ENCODE data around the gene AHNAK. TPM values are rescaled to one million over a fixed set of nuclear protein-coding genes. Genes with fewer than 3 reads are reported as not detected.

The AHNAK gene
- total RNA-seq, 2 donors from 2014 or later: 155 to 336 TPM

- Mint-ChIP-seq H3K4me1 (no peaks in the 10 kb centered on the region), H3K36me3 (ENCODE audit: low read depth) (no peaks in the 10 kb centered on the region), H3K9me3 (no peaks in the 10 kb centered on the region)
Observed at GRCh38 chr11:62446091-62446490, 100.5 kb downstream of the AHNAK start.

GRCh38 chr11:62445314-62445740 lies 101.3 kb downstream of the AHNAK start:
- no peak overlapping the region for H3K4me3 Mint-ChIP-seq
- no peaks in the 10 kb centered on the region for H3K9me3 Mint-ChIP-seq
- H3K36me3 Mint-ChIP-seq (ENCODE audit: low read depth): no peaks in the 10 kb centered on the region
- peaks cover 8% of the 10 kb centered on the region for H3K27me3 Mint-ChIP-seq
- no peak for ATAC-seq (replicated peaks)
- no peak overlapping the region for H3K27ac Mint-ChIP-seq
- H3K4me1 Mint-ChIP-seq: no peaks in the 10 kb centered on the region

More at GRCh38 chr11:62446091-62446490, 100.5 kb downstream of the AHNAK start:
- Mint-ChIP-seq H3K27me3 (peaks cover 8% of the 10 kb centered on the region), H3K27ac (no peak overlapping the region), H3K4me3 (no peak overlapping the region)
- ATAC-seq (replicated peaks): no peak

GRCh38 chr11:62444835-62445234 lies 101.8 kb downstream of the AHNAK start:
- H3K36me3 Mint-ChIP-seq (ENCODE audit: low read depth): no peaks in the 10 kb centered on the region
- peaks cover 8% of the 10 kb centered on the region for H3K27me3 Mint-ChIP-seq
- no peaks in the 10 kb centered on the region for H3K4me1 Mint-ChIP-seq
- no peak for ATAC-seq (replicated peaks)
- H3K4me3 Mint-ChIP-seq: peak overlapping the region; percentile 67
- no peaks in the 10 kb centered on the region for H3K9me3 Mint-ChIP-seq
- H3K27ac Mint-ChIP-seq: no peak overlapping the region

- ATAC-seq (replicated peaks): peak; percentile 51
- no peak overlapping the region for H3K27ac Mint-ChIP-seq
- no peaks in the 10 kb centered on the region for H3K9me3 Mint-ChIP-seq
- H3K4me1 Mint-ChIP-seq: no peaks in the 10 kb centered on the region
- peak overlapping the region; percentile 67 for H3K4me3 Mint-ChIP-seq
- peaks cover 8% of the 10 kb centered on the region for H3K27me3 Mint-ChIP-seq
- no peaks in the 10 kb centered on the region for H3K36me3 Mint-ChIP-seq (ENCODE audit: low read depth)
Observed at GRCh38 chr11:62444236-62444833, 102.3 kb downstream of the AHNAK start.

GRCh38 chr11:62443390-62444235 lies 103.0 kb downstream of the AHNAK start:
- Mint-ChIP-seq H3K27ac (no peak overlapping the region), H3K36me3 (ENCODE audit: low read depth) (no peaks in the 10 kb centered on the region), H3K9me3 (no peaks in the 10 kb centered on the region), H3K4me1 (no peaks in the 10 kb centered on the region), H3K27me3 (peaks cover 8% of the 10 kb centered on the region), H3K4me3 (peak overlapping the region; percentile 67)
- ATAC-seq (replicated peaks): no peak

GRCh38 chr11:62439785-62440602 lies 106.6 kb downstream of the AHNAK start:
- ATAC-seq (replicated peaks): no peak
- H3K27me3 Mint-ChIP-seq: no peaks in the 10 kb centered on the region
- no peaks in the 10 kb centered on the region for H3K36me3 Mint-ChIP-seq (ENCODE audit: low read depth)
- no peak overlapping the region for H3K4me3 Mint-ChIP-seq
- no peaks in the 10 kb centered on the region for H3K4me1 Mint-ChIP-seq
- H3K27ac Mint-ChIP-seq: no peak overlapping the region
- no peaks in the 10 kb centered on the region for H3K9me3 Mint-ChIP-seq

- H3K4me3 Mint-ChIP-seq: no peak overlapping the region
- no peak overlapping the region for H3K27ac Mint-ChIP-seq
- H3K27me3 Mint-ChIP-seq: no peaks in the 10 kb centered on the region
- no peaks in the 10 kb centered on the region for H3K9me3 Mint-ChIP-seq
- no peaks in the 10 kb centered on the region for H3K4me1 Mint-ChIP-seq
- no peaks in the 10 kb centered on the region for H3K36me3 Mint-ChIP-seq (ENCODE audit: low read depth)
- no peak for ATAC-seq (replicated peaks)
Observed at GRCh38 chr11:62438641-62439040, 108.0 kb downstream of the AHNAK start.

GRCh38 chr11:62437616-62438015 lies 109.0 kb downstream of the AHNAK start:
- no peak for ATAC-seq (replicated peaks)
- Mint-ChIP-seq H3K27ac (no peak overlapping the region), H3K36me3 (ENCODE audit: low read depth) (no peaks in the 10 kb centered on the region), H3K4me3 (no peak overlapping the region), H3K4me1 (no peaks in the 10 kb centered on the region), H3K27me3 (no peaks in the 10 kb centered on the region), H3K9me3 (no peaks in the 10 kb centered on the region)

GRCh38 chr11:62435846-62436660 lies 110.6 kb downstream of the AHNAK start:
- no peaks in the 10 kb centered on the region for H3K27me3 Mint-ChIP-seq
- H3K4me3 Mint-ChIP-seq: no peak overlapping the region
- H3K4me1 Mint-ChIP-seq: no peaks in the 10 kb centered on the region
- H3K36me3 Mint-ChIP-seq (ENCODE audit: low read depth): no peaks in the 10 kb centered on the region
- H3K27ac Mint-ChIP-seq: no peak overlapping the region
- no peak for ATAC-seq (replicated peaks)
- H3K9me3 Mint-ChIP-seq: no peaks in the 10 kb centered on the region

- no peak overlapping the region for H3K4me3 Mint-ChIP-seq
- H3K36me3 Mint-ChIP-seq (ENCODE audit: low read depth): no peaks in the 10 kb centered on the region
- H3K4me1 Mint-ChIP-seq: peaks cover 10% of the 10 kb centered on the region
- no peak for ATAC-seq (replicated peaks)
- no peaks in the 10 kb centered on the region for H3K9me3 Mint-ChIP-seq
- no peaks in the 10 kb centered on the region for H3K27me3 Mint-ChIP-seq
- peak overlapping the region; percentile 23 for H3K27ac Mint-ChIP-seq
Observed at GRCh38 chr11:62433904-62434276, 112.7 kb downstream of the AHNAK start.

- Mint-ChIP-seq H3K27ac (no peak overlapping the region), H3K9me3 (no peaks in the 10 kb centered on the region), H3K4me3 (no peak overlapping the region), H3K27me3 (no peaks in the 10 kb centered on the region), H3K36me3 (ENCODE audit: low read depth) (no peaks in the 10 kb centered on the region), H3K4me1 (peaks cover 10% of the 10 kb centered on the region)
- no peak for ATAC-seq (replicated peaks)
Observed at GRCh38 chr11:62433141-62433903, 113.3 kb downstream of the AHNAK start.

- H3K4me3 Mint-ChIP-seq: no peak overlapping the region
- no peaks in the 10 kb centered on the region for H3K36me3 Mint-ChIP-seq (ENCODE audit: low read depth)
Observed at GRCh38 chr11:62432695-62433094, 113.9 kb downstream of the AHNAK start.

GRCh38 chr11:62431171-62431901 lies 115.3 kb downstream of the AHNAK start:
- Mint-ChIP-seq H3K36me3 (ENCODE audit: low read depth) (no peaks in the 10 kb centered on the region), H3K27me3 (no peaks in the 10 kb centered on the region), H3K27ac (peak overlapping the region; percentile 35), H3K4me3 (no peak overlapping the region), H3K9me3 (no peaks in the 10 kb centered on the region), H3K4me1 (peaks cover 23% of the 10 kb centered on the region)
- ATAC-seq (replicated peaks): no peak

More at GRCh38 chr11:62432695-62433094, 113.9 kb downstream of the AHNAK start:
- Mint-ChIP-seq H3K27ac (no peak overlapping the region), H3K27me3 (no peaks in the 10 kb centered on the region), H3K4me1 (peaks cover 13% of the 10 kb centered on the region), H3K9me3 (no peaks in the 10 kb centered on the region)
- no peak for ATAC-seq (replicated peaks)
